Ovary (tissue), 9 donors: ENCODE results near the gene ZNF283. TPM values are rescaled to one million over a fixed set of nuclear protein-coding genes. Genes with fewer than 3 reads are reported as not detected.
"Not testable (repeated sequence)": the region's sequence is repeated elsewhere in the genome, so short reads cannot be mapped to it uniquely, and the experiment has no call there.

Experiments used
- DNase-seq, 5 donors: peaks; one replicate each; pipeline ENCODE4 v3.0.0-alpha.2; 2019 to 2020
- H3K27ac ChIP-seq, 2 donors: fragments of 200-600 bp; one replicate each; pipeline versions ENCODE4 v1.5.1 to v1.8.0; 2019 to 2022
- H3K27me3 ChIP-seq: fragments of 200-600 bp; one replicate; pipeline ENCODE4 v1.8.0; 2022
- H3K36me3 ChIP-seq: fragments of 200-600 bp; sonication (generic); one replicate; pipeline ENCODE4 v1.5.1; 2019
- H3K4me1 ChIP-seq: one replicate; pipeline ENCODE4 v1.8.1; 2013; ENCODE audit warnings: mild to moderate bottlenecking, moderate library complexity; ENCODE audit not compliant: insufficient read depth
- H3K4me3 ChIP-seq: fragments of 200-600 bp; sonication (generic); one replicate; pipeline ENCODE4 v1.5.1; 2017
- H3K9me3 ChIP-seq, 2 donors: fragments of 200-600 bp in 1 of 2; sonication (generic) in 1 of 2; one replicate each; pipeline versions ENCODE4 v1.5.1 to v1.8.1; 2013 to 2019; ENCODE audit warnings: mild to moderate bottlenecking in 1 of 2, moderate library complexity in 1 of 2
- EP300 ChIP-seq: sonication (generic); formaldehyde crosslinking; IDR thresholded peaks from one replicate; pipeline ENCODE4 v1.6.1; 2017; ENCODE audit warnings: antibody characterized with exemption
- POLR2A ChIP-seq: fragments of 450-650 bp; IDR thresholded peaks from one replicate; pipeline ENCODE4 v1.6.1; 2017; ENCODE audit warnings: antibody characterized with exemption, mild to moderate bottlenecking, moderate library complexity
- WGBS, 3 donors: extraction: QIAGEN DNeasy Blood & Tissue Kit in 1 of 3; methylation state at CpG; one replicate each; pipeline versions ENCODE4 v1.1.5 to v1.1.7; 2013 to 2017; 5-methylcytosine and 5-hydroxymethylcytosine counted together
- intact Hi-C, 4 donors: fragments of 100-400 bp; cut with DNase I; formaldehyde crosslinking; loops; one replicate each; pipeline versions ENCODE4 v1.11.0 to v1.15.1; 2022 to 2023
- polyA plus RNA-seq, 2 donors: library from polyadenylated mRNA; stranded (reverse); fragments of 200-250 nt in 1 of 2; fragments of 350-450 nt in 1 of 2; fragmentation: Illumina TruSeq in 1 of 2; extraction: RNeasy Lipid Tissue Mini Kit (QIAGEN cat#74804) in 1 of 2; gene quantifications; one replicate each; pipeline ENCODE4 v1.2.3, GENCODE V29; 2013 to 2014
- total RNA-seq, 7 donors: library from RNA; depleted of rRNA in 2 of 7; stranded (reverse); fragments of >200 nt in 2 of 7; fragmentation: NEBNext Ultra II Directional in 3 of 7; extraction: Animal tissue kit (Norgen Biotek cat#: 25700) in 3 of 7; gene quantifications; one replicate each; pipeline versions ENCODE4 v1.1.0 to v1.2.4, GENCODE V29; 2016 to 2023
- TF ChIP-seq, protein P1 (sequence below), 3 donors: fragments of 450-650 bp in 2 of 3; fragments of 200-600 bp in 1 of 3; IDR thresholded peaks; one replicate each; pipeline versions ENCODE4 v1.5.1 to v1.8.0; 2016 to 2022; ENCODE audit warnings: antibody characterized with exemption in 3 of 3, mild to moderate bottlenecking in 1 of 3
- donor health status: DM: no; HTN: no; CAD: no; lungs with moderate emphysema.
- donor health status: DM: no; HTN: no; CAD: no.
- donor health status: Bipolar disorder and iron deficiency.
- donor health status: DM: yes; HTN: yes; CAD: no.
- donor health status: DM: no; HTN: no; CAD: no.
- donor health status: DM: yes; HTN: yes; CAD: no.

ZNF283 gene
- total and polyA plus RNA-seq, 9 donors = 3.2 to 14.6 (median 10.9) TPM

DNA sequence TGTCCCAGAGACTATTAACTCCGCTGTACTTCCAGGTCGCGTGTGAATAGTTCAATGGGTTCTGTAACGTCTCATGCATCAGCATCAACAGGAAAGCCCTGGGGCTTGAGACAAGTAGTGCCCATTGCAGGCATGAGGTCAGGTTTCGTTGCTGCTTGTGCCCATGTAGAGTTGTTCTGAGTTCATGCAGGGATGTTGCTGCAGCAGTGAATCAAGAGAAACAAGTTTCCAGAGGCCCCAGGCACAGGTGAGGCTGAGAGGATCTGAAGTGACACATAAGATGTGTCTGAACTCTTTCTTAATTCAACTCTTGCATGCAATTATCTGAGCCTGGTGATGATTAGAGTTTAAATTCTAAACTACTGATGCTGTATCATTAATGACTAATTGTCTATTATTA, 8.6 kb upstream of the ZNF283 start:
- H3K9me3 ChIP-seq = peaks cover 0 to 8% of the 10 kb centered on the region in 2 donors
- no peaks in the 10 kb centered on the region for H3K4me1 ChIP-seq
- H3K4me3 ChIP-seq = no peak overlapping the region
- TF ChIP-seq POLR2A (no peak), EP300 (no peak)
- TF ChIP-seq, protein P1, sequence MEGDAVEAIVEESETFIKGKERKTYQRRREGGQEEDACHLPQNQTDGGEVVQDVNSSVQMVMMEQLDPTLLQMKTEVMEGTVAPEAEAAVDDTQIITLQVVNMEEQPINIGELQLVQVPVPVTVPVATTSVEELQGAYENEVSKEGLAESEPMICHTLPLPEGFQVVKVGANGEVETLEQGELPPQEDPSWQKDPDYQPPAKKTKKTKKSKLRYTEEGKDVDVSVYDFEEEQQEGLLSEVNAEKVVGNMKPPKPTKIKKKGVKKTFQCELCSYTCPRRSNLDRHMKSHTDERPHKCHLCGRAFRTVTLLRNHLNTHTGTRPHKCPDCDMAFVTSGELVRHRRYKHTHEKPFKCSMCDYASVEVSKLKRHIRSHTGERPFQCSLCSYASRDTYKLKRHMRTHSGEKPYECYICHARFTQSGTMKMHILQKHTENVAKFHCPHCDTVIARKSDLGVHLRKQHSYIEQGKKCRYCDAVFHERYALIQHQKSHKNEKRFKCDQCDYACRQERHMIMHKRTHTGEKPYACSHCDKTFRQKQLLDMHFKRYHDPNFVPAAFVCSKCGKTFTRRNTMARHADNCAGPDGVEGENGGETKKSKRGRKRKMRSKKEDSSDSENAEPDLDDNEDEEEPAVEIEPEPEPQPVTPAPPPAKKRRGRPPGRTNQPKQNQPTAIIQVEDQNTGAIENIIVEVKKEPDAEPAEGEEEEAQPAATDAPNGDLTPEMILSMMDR (IDR thresholded peaks at IDR 0.05) = no peak
- no peak for DNase-seq
- intact Hi-C loops = no loop called here
- no peaks in the 10 kb centered on the region for H3K36me3 ChIP-seq
- no peaks in the 10 kb centered on the region for H3K27me3 ChIP-seq
- no peak overlapping the region for H3K27ac ChIP-seq
- 80 to 87% (median 83%) methylated on average over 5 of the region's 5 CpGs for WGBS, 3 donors

DNA sequence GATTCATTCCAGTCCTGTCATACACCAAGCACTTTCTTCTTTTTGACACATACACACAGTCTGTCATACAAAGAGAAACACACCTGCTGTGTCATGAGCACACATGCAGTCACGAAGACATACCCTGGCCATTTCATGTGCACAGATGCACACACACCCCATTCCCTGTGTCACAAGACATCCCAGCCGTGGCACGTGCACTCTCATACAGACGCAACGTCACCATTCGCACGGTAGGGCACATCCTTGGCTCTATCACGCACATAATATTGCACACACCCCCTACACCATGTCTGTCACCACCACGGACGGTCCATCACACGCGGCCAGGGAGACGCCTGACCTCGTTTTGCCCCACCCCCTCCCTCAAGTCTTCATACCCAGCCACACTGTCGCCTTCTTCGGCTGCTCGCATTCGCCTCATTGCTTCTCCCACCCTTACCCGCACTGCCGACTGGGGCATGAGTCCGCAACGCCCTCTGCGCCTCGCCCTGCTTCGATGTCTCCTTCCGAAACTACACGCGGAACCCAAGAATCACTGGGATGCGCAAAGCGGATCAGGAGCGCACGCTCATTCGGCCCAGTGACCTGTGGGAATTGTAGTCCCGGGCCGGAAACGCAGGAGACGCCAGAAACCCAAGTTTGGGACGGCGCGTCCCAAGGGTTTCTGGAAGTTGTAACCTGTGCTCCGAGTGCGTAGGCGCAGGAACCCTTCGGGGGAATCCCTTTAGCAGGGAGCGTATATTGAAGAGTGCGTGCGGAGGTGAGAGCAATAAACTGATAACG, 6.8 kb upstream of the ZNF283 start:
- H3K27ac ChIP-seq = no peak overlapping the region
- no peak for TF ChIP-seq EP300
- TF ChIP-seq, protein P1 (IDR thresholded peaks at IDR 0.05) = no peak
- no peak for TF ChIP-seq POLR2A
- no peaks in the 10 kb centered on the region for H3K27me3 ChIP-seq
- peak overlapping the region; percentile 22 for H3K4me3 ChIP-seq
- no peaks in the 10 kb centered on the region for H3K36me3 ChIP-seq
- peaks cover 0 to 4% of the 10 kb centered on the region in 2 donors for H3K9me3 ChIP-seq
- intact Hi-C loops = no loop called here
- no peaks in the 10 kb centered on the region for H3K4me1 ChIP-seq
- 11 to 15% (median 15%) methylated on average over 48 of the region's 48 CpGs for WGBS, 3 donors
- no peak for DNase-seq

GRCh38 chr19:43820884-43821215, 6.3 kb upstream of the ZNF283 start:
- H3K4me3 ChIP-seq = peak overlapping the region; percentile 22
- TF ChIP-seq, protein P1 (IDR thresholded peaks at IDR 0.05) = no peak
- TF ChIP-seq EP300 = no peak
- no peak for TF ChIP-seq POLR2A
- no peaks in the 10 kb centered on the region for H3K27me3 ChIP-seq
- no peaks in the 10 kb centered on the region for H3K4me1 ChIP-seq
- H3K36me3 ChIP-seq = no peaks in the 10 kb centered on the region
- intact Hi-C loops = no loop called here
- peaks cover 0 to 4% of the 10 kb centered on the region in 2 donors for H3K9me3 ChIP-seq
- 33 to 34% (median 34%) methylated on average over 5 of the region's 5 CpGs for WGBS, 3 donors
- no peak for DNase-seq
- H3K27ac ChIP-seq = no peak overlapping the region

- H3K9me3 ChIP-seq, H3K27me3 ChIP-seq, H3K4me1 ChIP-seq, DNase-seq, H3K27ac ChIP-seq, intact Hi-C loops, H3K36me3 ChIP-seq, H3K4me3 ChIP-seq: not testable (repeated sequence)
- 75 to 78% (median 78%) methylated on average over 3 of the region's 3 CpGs for WGBS, 3 donors
These were observed 3.3 kb upstream of the ZNF283 start for GRCh38 chr19:43823856-43824255.

- H3K4me1 ChIP-seq, H3K9me3 ChIP-seq, H3K27ac ChIP-seq, DNase-seq, H3K27me3 ChIP-seq, H3K4me3 ChIP-seq, H3K36me3 ChIP-seq, intact Hi-C loops: not testable (repeated sequence)
- 58 to 60% (median 59%) methylated on average over 4 of the region's 4 CpGs for WGBS, 3 donors
These were observed 2.5 kb upstream of the ZNF283 start for GRCh38 chr19:43824572-43824971.
